ENCODE measurements around the gene KRTAP5-3. TPM values are rescaled to one million over a fixed set of nuclear protein-coding genes. Genes with fewer than 3 reads are reported as not detected.
A peak's percentile ranks its signal among the peaks of the same experiment; 100 is the strongest.

Gene KRTAP5-3
- total RNA-seq, 2 experiments from 2014 or later: not detected

GRCh38 chr11:1570531-1570895, 37.8 kb downstream of the KRTAP5-3 start:
- H3K9me3 Mint-ChIP-seq: no peaks in the 10 kb centered on the region
- H3K27ac Mint-ChIP-seq: no peak overlapping the region
- intact Hi-C loops (cut with micrococcal nuclease): no loop called here
- H3K4me3 Mint-ChIP-seq: peak overlapping the region; percentile 54
- H3K4me1 Mint-ChIP-seq (ENCODE audit: low read depth): peaks cover 22% of the 10 kb centered on the region
- no peak for DNase-seq
- no peaks in the 10 kb centered on the region for H3K36me3 Mint-ChIP-seq (ENCODE audit: low read depth)
- H3K27me3 Mint-ChIP-seq: peaks cover under 1% of the 10 kb centered on the region
- CTCF ChIA-PET: interaction anchor here (3.8 kb wide), 1 partner anchor 24 kb away, joined by 17 read pairs; no protein-coding TSS in a partner anchor
- TF ChIP-seq, protein P1, sequence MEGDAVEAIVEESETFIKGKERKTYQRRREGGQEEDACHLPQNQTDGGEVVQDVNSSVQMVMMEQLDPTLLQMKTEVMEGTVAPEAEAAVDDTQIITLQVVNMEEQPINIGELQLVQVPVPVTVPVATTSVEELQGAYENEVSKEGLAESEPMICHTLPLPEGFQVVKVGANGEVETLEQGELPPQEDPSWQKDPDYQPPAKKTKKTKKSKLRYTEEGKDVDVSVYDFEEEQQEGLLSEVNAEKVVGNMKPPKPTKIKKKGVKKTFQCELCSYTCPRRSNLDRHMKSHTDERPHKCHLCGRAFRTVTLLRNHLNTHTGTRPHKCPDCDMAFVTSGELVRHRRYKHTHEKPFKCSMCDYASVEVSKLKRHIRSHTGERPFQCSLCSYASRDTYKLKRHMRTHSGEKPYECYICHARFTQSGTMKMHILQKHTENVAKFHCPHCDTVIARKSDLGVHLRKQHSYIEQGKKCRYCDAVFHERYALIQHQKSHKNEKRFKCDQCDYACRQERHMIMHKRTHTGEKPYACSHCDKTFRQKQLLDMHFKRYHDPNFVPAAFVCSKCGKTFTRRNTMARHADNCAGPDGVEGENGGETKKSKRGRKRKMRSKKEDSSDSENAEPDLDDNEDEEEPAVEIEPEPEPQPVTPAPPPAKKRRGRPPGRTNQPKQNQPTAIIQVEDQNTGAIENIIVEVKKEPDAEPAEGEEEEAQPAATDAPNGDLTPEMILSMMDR (IDR thresholded peaks at IDR 0.05): no peak
- POLR2A ChIA-PET: interaction anchor here (1.3 kb wide), 1 partner anchor 9 kb away, joined by 3 read pairs; no protein-coding TSS in a partner anchor
- no peak for ATAC-seq

- ATAC-seq: no peak
- ChIA-PET POLR2A (interaction anchor here (0.7 to 1.3 kb wide), 2 partner anchors 8 to 30 kb away, joined by 3 read pairs; no protein-coding TSS in a partner anchor), CTCF (interaction anchor here (1.4 to 3.8 kb wide), 3 partner anchors 9 to 25 kb away, joined by 5 to 17 read pairs (median 7); no protein-coding TSS in a partner anchor)
- Mint-ChIP-seq H3K4me3 (no peak overlapping the region), H3K4me1 (ENCODE audit: low read depth) (peaks cover 22% of the 10 kb centered on the region), H3K9me3 (no peaks in the 10 kb centered on the region), H3K27ac (no peak overlapping the region), H3K27me3 (no peaks in the 10 kb centered on the region), H3K36me3 (ENCODE audit: low read depth) (no peaks in the 10 kb centered on the region)
- TF ChIP-seq, protein P1 (IDR thresholded peaks at IDR 0.05): no peak
- intact Hi-C loops (cut with micrococcal nuclease): no loop called here
- no peak for DNase-seq
These were observed 38.2 kb downstream of the KRTAP5-3 start for GRCh38 chr11:1570001-1570453.

GRCh38 chr11:1569251-1569780, 38.9 kb downstream of the KRTAP5-3 start:
- DNase-seq (no peak), ATAC-seq (no peak)
- no peak overlapping the region for H3K4me3 Mint-ChIP-seq
- CTCF ChIA-PET: interaction anchor here (0.9 to 3.8 kb wide), 4 partner anchors 9 to 55 kb away, joined by 3 to 17 read pairs (median 6); no protein-coding TSS in a partner anchor
- peaks cover 22% of the 10 kb centered on the region for H3K4me1 Mint-ChIP-seq (ENCODE audit: low read depth)
- no peaks in the 10 kb centered on the region for H3K27me3 Mint-ChIP-seq
- intact Hi-C loops (cut with micrococcal nuclease): no loop called here
- H3K27ac Mint-ChIP-seq: no peak overlapping the region
- TF ChIP-seq, protein P1 (IDR thresholded peaks at IDR 0.05): no peak
- no peaks in the 10 kb centered on the region for H3K36me3 Mint-ChIP-seq (ENCODE audit: low read depth)
- no peaks in the 10 kb centered on the region for H3K9me3 Mint-ChIP-seq
- POLR2A ChIA-PET: interaction anchor here (0.7 kb wide), 1 partner anchor 30 kb away, joined by 3 read pairs; no protein-coding TSS in a partner anchor

GRCh38 chr11:1568441-1568911, 39.8 kb downstream of the KRTAP5-3 start:
- H3K4me3 Mint-ChIP-seq: no peak overlapping the region

More at GRCh38 chr11:1568441-1568911, 39.8 kb downstream of the KRTAP5-3 start:
- ChIA-PET CTCF (interaction anchor here (1.4 to 3.8 kb wide), 3 partner anchors 10 to 27 kb away, joined by 5 to 17 read pairs (median 7); no protein-coding TSS in a partner anchor), POLR2A (no interaction called here)
- peaks cover 18% of the 10 kb centered on the region for H3K4me1 Mint-ChIP-seq (ENCODE audit: low read depth)
- ATAC-seq: no peak
- no peaks in the 10 kb centered on the region for H3K36me3 Mint-ChIP-seq (ENCODE audit: low read depth)
- peak; percentile 54 for DNase-seq
- no peak overlapping the region for H3K27ac Mint-ChIP-seq
- H3K9me3 Mint-ChIP-seq: no peaks in the 10 kb centered on the region
- intact Hi-C loops (cut with micrococcal nuclease): no loop called here
- TF ChIP-seq, protein P1 (IDR thresholded peaks at IDR 0.05): no peak
- H3K27me3 Mint-ChIP-seq: no peaks in the 10 kb centered on the region

Data from activated CD8-positive, alpha-beta T cell treated with anti-CD3 and anti-CD28 coated beads for 36 hours (primary cell).